ENCODE data around the gene RPS27.

RPS27 gene

DNA sequence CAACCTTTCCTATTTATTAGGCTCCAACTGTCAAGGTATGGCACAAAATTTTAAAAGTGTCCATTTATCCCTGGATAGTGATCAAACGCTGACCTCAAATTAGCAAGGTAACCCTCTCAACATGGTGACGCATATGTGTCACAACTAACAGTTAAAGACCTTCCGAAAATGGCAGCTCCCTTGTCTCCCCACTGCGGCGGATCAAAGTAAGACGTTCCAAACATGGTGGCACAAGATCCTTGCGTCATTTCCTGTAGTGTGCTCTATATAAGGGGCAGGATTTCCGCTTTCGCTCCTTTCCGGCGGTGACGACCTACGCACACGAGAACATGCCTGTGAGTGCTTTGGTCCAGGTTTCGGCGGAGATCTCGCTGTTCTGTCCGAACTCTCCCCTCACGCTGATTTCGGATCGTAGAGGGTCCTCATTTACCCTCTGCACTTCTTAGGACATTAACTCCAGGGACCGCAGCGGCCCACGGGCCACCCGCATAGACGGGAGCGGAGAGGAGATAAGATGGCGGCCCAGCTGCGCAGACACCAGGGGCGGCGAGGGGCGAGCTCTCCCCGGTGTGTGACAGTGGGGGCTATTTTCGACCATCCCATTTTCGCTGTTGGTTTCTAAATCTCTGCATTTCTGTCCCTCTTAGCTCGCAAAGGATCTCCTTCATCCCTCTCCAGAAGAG, at the start of gene RPS27:
RPS27 (plus strand) TSS at position 295 of the 683 bp plus-strand sequence; CDS start at position 330, 35 bp downstream.
- Histone ChIP-seq H3K27ac (ENCODE audit: low read depth in 2 of 2, low read length in 2 of 2) (peak within 1 kb of the TSS; percentile 94), H3K4me3 (ENCODE audit: low read length in 2 of 2) (peak within 1 kb of the TSS; percentile 97), H3K36me3 (ENCODE audit: control insufficient read depth in 2 of 2, insufficient read depth in 2 of 2, low read length in 2 of 2) (peaks cover 21 to 22% of the 10 kb centered on the region in 2 donors), H3K27me3 (ENCODE audit: control insufficient read depth in 2 of 2, insufficient read depth in 2 of 2, low read length in 2 of 2) (no peaks in the 10 kb centered on the region), H3K9me3 (ENCODE audit: control insufficient read depth in 2 of 2, low read length in 2 of 2) (no peaks in the 10 kb centered on the region), H3K9ac (ENCODE audit: low read depth in 1 of 2, low read length in 2 of 2) (peak within 1 kb of the TSS; percentile 96 to 99), H3K4me1 (ENCODE audit: control insufficient read depth in 2 of 2, insufficient read depth in 2 of 2, low read length in 2 of 2) (peaks cover 16 to 25% of the 10 kb centered on the region in 2 donors)

GRCh38 chr1:153941826-153942725, 48.5 kb upstream of the RPS27 start:
- Histone ChIP-seq H3K36me3 (ENCODE audit: control insufficient read depth in 2 of 2, insufficient read depth in 2 of 2, low read length in 2 of 2) (peaks cover 32 to 48% of the 10 kb centered on the region in 2 donors), H3K4me1 (ENCODE audit: control insufficient read depth in 2 of 2, insufficient read depth in 2 of 2, low read length in 2 of 2) (peaks cover 15 to 20% of the 10 kb centered on the region in 2 donors), H3K4me3 (ENCODE audit: low read length in 2 of 2) (no peak overlapping the region), H3K27ac (ENCODE audit: low read depth in 2 of 2, low read length in 2 of 2) (no peak overlapping the region), H3K9me3 (ENCODE audit: control insufficient read depth in 2 of 2, low read length in 2 of 2) (no peaks in the 10 kb centered on the region), H3K27me3 (ENCODE audit: control insufficient read depth in 2 of 2, insufficient read depth in 2 of 2, low read length in 2 of 2) (no peaks in the 10 kb centered on the region), H3K9ac (ENCODE audit: low read depth in 1 of 2, low read length in 2 of 2) (no peak overlapping the region)

DNA sequence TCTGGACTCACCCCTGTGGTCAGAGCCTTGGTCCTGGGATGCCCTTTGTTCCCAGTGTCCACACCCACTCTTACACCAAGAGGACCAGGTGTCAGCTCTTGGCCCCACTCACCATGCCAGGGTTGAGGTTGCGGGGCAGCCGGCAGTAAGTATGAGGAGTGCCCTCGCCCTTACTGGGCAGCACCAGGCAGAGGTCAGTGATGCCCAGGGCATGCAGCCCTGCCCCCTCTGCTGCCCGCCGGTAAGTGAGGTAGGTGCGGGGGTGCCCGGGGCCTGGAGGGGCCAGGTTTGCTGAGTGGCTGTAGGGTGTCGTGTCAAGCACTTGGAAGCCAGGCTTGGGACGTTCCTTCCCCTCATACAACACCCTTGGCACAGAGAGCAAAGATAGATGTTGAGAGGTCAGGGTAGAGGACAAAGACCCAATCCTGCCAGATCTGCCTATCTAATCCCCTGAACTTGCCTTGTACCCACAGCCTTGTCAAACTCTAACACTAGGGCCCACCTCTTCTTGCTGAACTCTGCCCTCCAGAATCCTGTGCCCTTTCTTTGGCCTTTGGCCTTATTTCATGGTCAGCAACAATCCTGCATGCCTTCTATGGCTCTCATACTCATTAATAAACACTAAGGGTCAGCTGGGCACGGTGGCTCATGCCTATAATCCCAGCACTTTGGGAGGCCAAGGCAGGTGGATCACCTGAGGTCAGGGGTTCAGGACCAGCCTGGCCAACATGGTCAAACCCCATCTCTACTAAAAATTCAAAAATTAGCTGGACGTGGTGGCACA, 47.6 kb upstream of the RPS27 start:
- Histone ChIP-seq H3K9me3 (ENCODE audit: control insufficient read depth in 2 of 2, low read length in 2 of 2) (no peaks in the 10 kb centered on the region), H3K27ac (ENCODE audit: low read depth in 2 of 2, low read length in 2 of 2) (no peak overlapping the region), H3K9ac (ENCODE audit: low read depth in 1 of 2, low read length in 2 of 2) (no peak overlapping the region), H3K4me1 (ENCODE audit: control insufficient read depth in 2 of 2, insufficient read depth in 2 of 2, low read length in 2 of 2) (peaks cover 17 to 20% of the 10 kb centered on the region in 2 donors), H3K36me3 (ENCODE audit: control insufficient read depth in 2 of 2, insufficient read depth in 2 of 2, low read length in 2 of 2) (peaks cover 24 to 44% of the 10 kb centered on the region in 2 donors), H3K4me3 (ENCODE audit: low read length in 2 of 2) (no peak overlapping the region), H3K27me3 (ENCODE audit: control insufficient read depth in 2 of 2, insufficient read depth in 2 of 2, low read length in 2 of 2) (no peaks in the 10 kb centered on the region)

DNA sequence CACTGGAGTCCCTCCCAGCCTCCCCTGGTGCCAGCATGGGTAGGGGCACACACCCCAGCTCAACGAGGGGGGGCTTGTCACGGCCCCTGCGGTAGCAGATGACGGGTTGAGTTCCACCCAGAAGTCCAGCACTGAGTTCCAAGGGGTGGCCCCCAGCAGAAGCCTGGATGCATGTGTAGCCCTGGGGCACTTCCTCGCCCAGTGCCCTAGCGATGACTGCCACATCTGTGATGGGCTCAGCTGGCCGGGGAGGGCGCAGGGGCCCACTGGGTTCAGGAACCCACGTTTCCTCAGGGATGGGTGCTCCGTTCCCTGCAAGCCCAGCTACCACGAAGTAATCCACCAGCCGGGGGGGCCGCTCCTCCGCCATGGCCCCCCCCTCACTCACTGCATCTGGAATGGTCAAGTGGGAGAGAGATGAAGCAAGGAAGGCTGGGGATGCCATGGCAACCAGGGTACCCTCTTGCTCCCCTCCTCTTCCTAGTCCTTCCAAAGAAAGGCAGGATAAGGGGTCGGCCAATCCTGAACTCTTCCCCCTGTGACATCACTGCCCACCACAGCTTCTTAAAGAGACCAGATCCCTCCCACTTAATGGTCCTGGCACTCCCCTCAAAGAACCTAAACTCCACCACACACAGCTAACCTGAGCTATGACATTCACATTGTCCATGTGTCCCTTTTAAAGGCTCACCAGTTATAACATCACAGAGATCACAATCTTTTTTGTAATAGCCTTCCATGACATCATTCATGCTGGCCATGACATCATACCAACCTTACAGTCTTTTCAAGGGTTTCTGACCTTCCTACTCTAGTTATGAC, 46.3 kb upstream of the RPS27 start:
- Histone ChIP-seq H3K36me3 (ENCODE audit: control insufficient read depth in 2 of 2, insufficient read depth in 2 of 2, low read length in 2 of 2) (peaks cover 36 to 56% of the 10 kb centered on the region in 2 donors), H3K9ac (ENCODE audit: low read depth in 1 of 2, low read length in 2 of 2) (peak overlapping the region in 1 of 2 donors; percentile 88)

GRCh38 chr1:153944827-153945117, 45.8 kb upstream of the RPS27 start:
- Histone ChIP-seq H3K4me3 (ENCODE audit: low read length in 2 of 2) (peak overlapping the region; percentile 88), H3K4me1 (ENCODE audit: control insufficient read depth in 2 of 2, insufficient read depth in 2 of 2, low read length in 2 of 2) (peaks cover 17 to 20% of the 10 kb centered on the region in 2 donors), H3K27me3 (ENCODE audit: control insufficient read depth in 2 of 2, insufficient read depth in 2 of 2, low read length in 2 of 2) (no peaks in the 10 kb centered on the region), H3K9ac (ENCODE audit: low read depth in 1 of 2, low read length in 2 of 2) (peak overlapping the region; percentile 82 to 88), H3K27ac (ENCODE audit: low read depth in 2 of 2, low read length in 2 of 2) (peak overlapping the region; percentile 89 to 97), H3K9me3 (ENCODE audit: control insufficient read depth in 2 of 2, low read length in 2 of 2) (no peaks in the 10 kb centered on the region), H3K36me3 (ENCODE audit: control insufficient read depth in 2 of 2, insufficient read depth in 2 of 2, low read length in 2 of 2) (peaks cover 34 to 50% of the 10 kb centered on the region in 2 donors)

More for the DNA sequence above, 46.3 kb upstream of the RPS27 start:
- H3K4me3 ChIP-seq (ENCODE audit: low read length in 2 of 2): peak overlapping the region in 1 of 2 donors; percentile 88
- peak overlapping the region; percentile 89 to 97 for H3K27ac ChIP-seq (ENCODE audit: low read depth in 2 of 2, low read length in 2 of 2)
- no peaks in the 10 kb centered on the region for H3K27me3 ChIP-seq (ENCODE audit: control insufficient read depth in 2 of 2, insufficient read depth in 2 of 2, low read length in 2 of 2)
- H3K4me1 ChIP-seq (ENCODE audit: control insufficient read depth in 2 of 2, insufficient read depth in 2 of 2, low read length in 2 of 2): peaks cover 17 to 20% of the 10 kb centered on the region in 2 donors
- H3K9me3 ChIP-seq (ENCODE audit: control insufficient read depth in 2 of 2, low read length in 2 of 2): no peaks in the 10 kb centered on the region

DNA sequence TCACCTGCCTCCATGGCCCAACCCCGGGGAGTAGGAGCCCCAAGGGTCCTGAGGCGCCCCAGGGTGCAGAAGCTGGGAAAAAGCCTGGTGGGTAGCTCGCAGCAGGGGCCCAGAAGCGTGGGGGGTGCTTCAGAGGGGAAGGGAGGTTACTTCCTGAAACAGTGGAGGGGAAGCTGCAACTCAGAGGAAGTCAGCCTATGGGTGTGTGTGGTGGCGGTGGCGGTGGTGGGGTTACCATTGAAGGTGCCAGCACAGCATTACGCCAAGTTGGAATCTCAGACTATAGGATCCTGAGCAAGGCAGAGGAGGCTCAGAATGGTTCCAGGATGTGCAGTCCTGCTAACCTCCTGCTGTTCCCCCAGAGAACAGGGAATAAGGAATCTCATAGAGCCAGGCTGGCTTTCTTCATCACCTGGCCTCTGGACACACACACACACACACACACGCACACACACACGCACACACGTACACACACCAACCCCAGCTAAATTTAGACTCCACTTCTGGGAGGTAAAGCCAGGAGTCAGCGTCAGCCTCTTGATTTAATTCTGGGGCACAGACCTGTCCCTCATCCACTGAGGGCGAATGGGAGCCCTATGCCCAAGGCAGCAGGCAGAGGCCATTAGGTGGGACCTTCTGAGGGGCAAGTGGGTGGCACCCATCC, 45.3 kb upstream of the RPS27 start:
- Histone ChIP-seq H3K27me3 (ENCODE audit: control insufficient read depth in 2 of 2, insufficient read depth in 2 of 2, low read length in 2 of 2) (no peaks in the 10 kb centered on the region), H3K9ac (ENCODE audit: low read depth in 1 of 2, low read length in 2 of 2) (peak overlapping the region; percentile 82 to 88), H3K36me3 (ENCODE audit: control insufficient read depth in 2 of 2, insufficient read depth in 2 of 2, low read length in 2 of 2) (peaks cover 38 to 49% of the 10 kb centered on the region in 2 donors), H3K9me3 (ENCODE audit: control insufficient read depth in 2 of 2, low read length in 2 of 2) (no peaks in the 10 kb centered on the region), H3K27ac (ENCODE audit: low read depth in 2 of 2, low read length in 2 of 2) (peak overlapping the region; percentile 89 to 97), H3K4me3 (ENCODE audit: low read length in 2 of 2) (peak overlapping the region; percentile 88), H3K4me1 (ENCODE audit: control insufficient read depth in 2 of 2, insufficient read depth in 2 of 2, low read length in 2 of 2) (peaks cover 17 to 20% of the 10 kb centered on the region in 2 donors)

- peaks cover 17 to 20% of the 10 kb centered on the region in 2 donors for H3K4me1 ChIP-seq (ENCODE audit: control insufficient read depth in 2 of 2, insufficient read depth in 2 of 2, low read length in 2 of 2)
- peak overlapping the region; percentile 88 for H3K4me3 ChIP-seq (ENCODE audit: low read length in 2 of 2)
- H3K36me3 ChIP-seq (ENCODE audit: control insufficient read depth in 2 of 2, insufficient read depth in 2 of 2, low read length in 2 of 2): peaks cover 39 to 49% of the 10 kb centered on the region in 2 donors
- peak overlapping the region; percentile 82 to 88 for H3K9ac ChIP-seq (ENCODE audit: low read depth in 1 of 2, low read length in 2 of 2)
- H3K27me3 ChIP-seq (ENCODE audit: control insufficient read depth in 2 of 2, insufficient read depth in 2 of 2, low read length in 2 of 2): no peaks in the 10 kb centered on the region
- H3K9me3 ChIP-seq (ENCODE audit: control insufficient read depth in 2 of 2, low read length in 2 of 2): no peaks in the 10 kb centered on the region
- H3K27ac ChIP-seq (ENCODE audit: low read depth in 2 of 2, low read length in 2 of 2): peak overlapping the region; percentile 89 to 97
Measured at GRCh38 chr1:153945795-153946621, 44.6 kb upstream of the RPS27 start.

DNA sequence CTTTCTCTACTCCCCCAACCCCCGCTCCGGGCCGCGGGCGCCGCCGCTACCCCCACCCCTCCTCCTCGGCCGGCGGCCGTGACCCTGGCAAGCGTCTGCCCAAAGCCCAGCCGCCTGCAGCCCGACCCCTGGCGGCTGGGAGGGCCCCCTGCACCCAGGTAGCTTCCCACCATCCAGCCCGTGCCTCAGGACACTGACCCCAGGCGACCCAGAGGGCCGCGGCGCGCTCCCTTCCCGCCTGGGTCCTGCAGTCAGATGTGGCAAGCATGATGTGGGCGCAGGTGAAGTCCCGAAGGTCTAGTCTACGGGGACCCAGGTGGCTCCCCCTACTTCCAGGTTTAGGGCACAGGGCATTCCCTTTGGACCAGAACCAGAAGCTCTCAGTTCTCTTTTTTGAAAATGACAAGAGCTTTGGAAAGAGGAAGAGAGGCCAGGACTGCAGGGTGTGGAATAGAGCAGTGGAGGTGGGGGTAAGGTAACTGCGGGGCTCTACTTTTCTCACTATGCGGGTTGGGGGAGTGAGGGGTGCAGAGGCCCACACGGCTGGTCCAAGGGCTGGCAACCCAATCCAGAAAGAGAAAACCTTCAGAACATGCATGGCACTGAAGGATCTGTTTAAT, 43.8 kb upstream of the RPS27 start, which contains the start of gene DENND4B:
DENND4B (minus strand) TSS at position 97 of the 620 bp plus-strand sequence. CDS start 2,344 bp downstream, outside the sequence.
- H3K4me3 ChIP-seq (ENCODE audit: low read length in 2 of 2): peak within 1 kb of the TSS; percentile 88
- peaks cover 46 to 50% of the 10 kb centered on the region in 2 donors for H3K36me3 ChIP-seq (ENCODE audit: control insufficient read depth in 2 of 2, insufficient read depth in 2 of 2, low read length in 2 of 2)

More for the DNA sequence above, 43.8 kb upstream of the RPS27 start, which contains the start of gene DENND4B:
- Histone ChIP-seq H3K9ac (ENCODE audit: low read depth in 1 of 2, low read length in 2 of 2) (peak within 1 kb of the TSS; percentile 82 to 88), H3K4me1 (ENCODE audit: control insufficient read depth in 2 of 2, insufficient read depth in 2 of 2, low read length in 2 of 2) (peaks cover 17 to 20% of the 10 kb centered on the region in 2 donors), H3K27me3 (ENCODE audit: control insufficient read depth in 2 of 2, insufficient read depth in 2 of 2, low read length in 2 of 2) (no peaks in the 10 kb centered on the region), H3K27ac (ENCODE audit: low read depth in 2 of 2, low read length in 2 of 2) (peak within 1 kb of the TSS; percentile 89 to 97), H3K9me3 (ENCODE audit: control insufficient read depth in 2 of 2, low read length in 2 of 2) (no peaks in the 10 kb centered on the region)

Measured in mucosa of rectum (tissue), 2 donors.